ENCODE measurements around the gene ENO4.

ENO4 gene

GRCh38 chr10:116919164-116919563 is 69.9 kb downstream of the ENO4 start:
- no peak for DNase-seq

GRCh38 chr10:116919706-116920105 is 70.4 kb downstream of the ENO4 start:
- DNase-seq = no peak

GRCh38 chr10:116925056-116925455 is 75.8 kb downstream of the ENO4 start:
- DNase-seq = no peak

- DNase-seq = no peak
Observed at GRCh38 chr10:116926426-116926825, 77.1 kb downstream of the ENO4 start.

GRCh38 chr10:116931806-116932205 is 82.5 kb downstream of the ENO4 start:
- no peak for DNase-seq

Data from islet precursor cell (in vitro differentiated cells).